H1 (cell line): ENCODE results near the gene ALPP. TPM values are rescaled to one million over a fixed set of nuclear protein-coding genes. Genes with fewer than 3 reads are reported as not detected.

Experiments used
- CTCF ChIA-PET: fragments of 300-600 bp; sonication (Branson Sonifier 250); formaldehyde crosslinking; loops from one replicate; lab custom pipeline; 2021; ENCODE audit not compliant: partially characterized antibody; lab: Charles Lee
- POLR2A ChIA-PET: fragments of 300-600 bp; sonication (Branson Sonifier 250); formaldehyde crosslinking; loops from one replicate; lab custom pipeline; 2021; ENCODE audit warnings: inconsistent platforms; ENCODE audit not compliant: partially characterized antibody; lab: Charles Lee
- DNase-seq, 2 experiments: peaks; one replicate each; pipeline versions ENCODE4 v3.0.0 to v3.0.0-alpha.2; 2010 to 2022; ENCODE audit warnings: low spot score in 2 of 2, low read depth in 1 of 2, mixed read lengths in 1 of 2
- FAIRE-seq: peaks from 2 replicates; lab custom pipeline; 2011; peaks lifted over from hg19 to GRCh38; lab: Jason Lieb, UNC
- H2AFZ ChIP-seq: 2 replicates; pipeline ENCODE4 v1.8.1; 2012; ENCODE audit warnings: low read length, inconsistent platforms
- H2AK5ac ChIP-seq: 2 replicates; pipeline ENCODE4 v1.6.1; 2013; ENCODE audit warnings: low read depth, low read length
- H2BK120ac ChIP-seq: replicated peaks from 2 replicates; pipeline ENCODE3; 2013; ENCODE audit warnings: low read depth, low read length, inconsistent platforms
- H2BK12ac ChIP-seq: 2 replicates; pipeline ENCODE4 v1.6.1; 2013; ENCODE audit warnings: low read depth, low read length
- H2BK15ac ChIP-seq: 2 replicates; pipeline ENCODE4 v1.6.1; 2013; ENCODE audit warnings: low read length
- H2BK20ac ChIP-seq: 2 replicates; pipeline ENCODE4 v1.6.1; 2013; ENCODE audit warnings: low read length
- H2BK5ac ChIP-seq: 2 replicates; pipeline ENCODE4 v1.6.1; 2013; ENCODE audit warnings: low read depth, low read length
- H3K14ac ChIP-seq: 2 replicates; pipeline ENCODE4 v1.6.1; 2013; ENCODE audit warnings: inconsistent platforms; ENCODE audit not compliant: insufficient read length
- H3K18ac ChIP-seq: 2 replicates; pipeline ENCODE4 v1.6.1; 2013; ENCODE audit warnings: low read length; ENCODE audit errors: extremely low read depth
- H3K23ac ChIP-seq: 2 replicates; pipeline ENCODE4 v1.6.1; 2013; ENCODE audit warnings: inconsistent platforms; ENCODE audit not compliant: insufficient read length
- H3K23me2 ChIP-seq: 2 replicates; pipeline ENCODE4 v1.6.1; 2013; ENCODE audit warnings: low read depth, low read length
- H3K27ac ChIP-seq: 2 replicates; pipeline ENCODE4 v1.6.1; 2011; ENCODE audit warnings: low read depth, low read length, inconsistent platforms
- H3K27me3 ChIP-seq, 4 experiments: replicated peaks in 1 of 4; 1 replicate in 1 of 4; 2 replicates in 3 of 4; pipeline versions ENCODE4 v1.6.1 to v1.8.1; 2011 to 2013; ENCODE audit warnings: low read length in 3 of 4, mild to moderate bottlenecking in 3 of 4, inconsistent platforms in 2 of 4, mixed read lengths in 2 of 4, moderate library complexity in 1 of 4; ENCODE audit not compliant: control insufficient read depth in 3 of 4, insufficient read depth in 3 of 4; ENCODE audit errors: extremely low read depth in 1 of 4
- H3K36me3 ChIP-seq, 4 experiments: 2 replicates each; pipeline versions ENCODE4 v1.6.1 to v1.8.1; 2011 to 2013; ENCODE audit warnings: mild to moderate bottlenecking in 4 of 4, low read length in 3 of 4, moderate library complexity in 2 of 4, control low read depth in 1 of 4, inconsistent platforms in 1 of 4; ENCODE audit not compliant: insufficient read depth in 4 of 4, control insufficient read depth in 2 of 4
- H3K4ac ChIP-seq: replicated peaks from 2 replicates; pipeline ENCODE3; 2013; ENCODE audit warnings: low read length, low read depth, mixed read lengths, inconsistent platforms; ENCODE audit not compliant: insufficient read length
- H3K4me1 ChIP-seq, 4 experiments: replicated peaks in 1 of 4; 1 replicate in 1 of 4; 2 replicates in 3 of 4; pipeline versions ENCODE4 v1.6.1 to v1.8.1; 2011 to 2013; ENCODE audit warnings: low read length in 3 of 4, inconsistent platforms in 2 of 4, mixed read lengths in 1 of 4; ENCODE audit not compliant: insufficient read depth in 4 of 4, control insufficient read depth in 3 of 4
- H3K4me2 ChIP-seq, 2 experiments: 2 replicates each; pipeline versions ENCODE4 v1.6.1 to v1.8.1; 2011 to 2013; ENCODE audit warnings: low read depth in 2 of 2, low read length in 2 of 2, control low read depth in 1 of 2, inconsistent platforms in 1 of 2, mild to moderate bottlenecking in 1 of 2; ENCODE audit not compliant: insufficient read depth in 1 of 2
- H3K4me3 ChIP-seq, 4 experiments: fragments of 200-600, 300-600 bp in 1 of 4; sonication (generic), shearing (Covaris generic), sonication (Bioruptor Twin) in 1 of 4; 2 replicates each; pipeline versions ENCODE4 v1.5.1 to v1.8.1; 2011 to 2016; ENCODE audit warnings: low read length in 4 of 4, low read depth in 3 of 4, control low read depth in 2 of 4, inconsistent platforms in 2 of 4, mild to moderate bottlenecking in 2 of 4, mixed read lengths in 1 of 4, moderate library complexity in 1 of 4; ENCODE audit not compliant: insufficient read depth in 2 of 4; ENCODE audit errors: extremely low read depth in 1 of 4
- H3K56ac ChIP-seq: replicated peaks from 2 replicates; pipeline ENCODE3; 2013; ENCODE audit warnings: low read depth, mild to moderate bottlenecking, mixed read lengths, low read length, inconsistent platforms; ENCODE audit not compliant: insufficient read length
- H3K79me1 ChIP-seq: 2 replicates; pipeline ENCODE4 v1.6.1; 2013; ENCODE audit warnings: low read depth, low read length, control low read depth
- H3K79me2 ChIP-seq, 2 experiments: 2 replicates each; pipeline versions ENCODE4 v1.6.1 to v1.8.1; 2012 to 2013; ENCODE audit warnings: low read length in 2 of 2, mild to moderate bottlenecking in 2 of 2, inconsistent platforms in 1 of 2; ENCODE audit not compliant: insufficient read depth in 2 of 2, control insufficient read depth in 1 of 2
- H3K9ac ChIP-seq, 4 experiments: replicated peaks in 1 of 4; 1 replicate in 1 of 4; 2 replicates in 3 of 4; pipeline versions ENCODE4 v1.6.1 to v1.8.1; 2011 to 2013; ENCODE audit warnings: low read depth in 3 of 4, low read length in 3 of 4, control low read depth in 2 of 4, mild to moderate bottlenecking in 2 of 4, moderate library complexity in 2 of 4, inconsistent platforms in 1 of 4; ENCODE audit errors: extremely low read depth in 1 of 4
- H3K9me3 ChIP-seq, 2 experiments: 2 replicates each; pipeline versions ENCODE4 v1.6.1 to v1.8.1; 2012 to 2013; ENCODE audit warnings: mild to moderate bottlenecking in 2 of 2, moderate library complexity in 2 of 2, control low read depth in 1 of 2, inconsistent platforms in 1 of 2, low read depth in 1 of 2, low read length in 1 of 2, mixed read lengths in 1 of 2; ENCODE audit not compliant: insufficient read depth in 2 of 2
- H4K20me1 ChIP-seq, 2 experiments: replicated peaks in 1 of 2; 2 replicates each; pipeline versions ENCODE3 to v1.8.1; 2011 to 2013; ENCODE audit warnings: inconsistent platforms in 2 of 2, low read length in 2 of 2, mild to moderate bottlenecking in 1 of 2; ENCODE audit not compliant: insufficient read depth in 2 of 2, control insufficient read depth in 1 of 2
- H4K5ac ChIP-seq: 2 replicates; pipeline ENCODE4 v1.6.1; 2013; ENCODE audit warnings: low read length, low read depth, mixed read lengths, inconsistent platforms; ENCODE audit not compliant: insufficient read length
- H4K8ac ChIP-seq: 2 replicates; pipeline ENCODE4 v1.8.0; 2013; ENCODE audit warnings: mild to moderate bottlenecking, moderate library complexity, low read length, inconsistent platforms; ENCODE audit not compliant: insufficient read depth; ENCODE audit errors: extremely low read depth
- H4K91ac ChIP-seq: replicated peaks from 2 replicates; pipeline ENCODE3; 2013; ENCODE audit warnings: low read length, mixed read lengths, inconsistent platforms; ENCODE audit not compliant: insufficient read length
- BACH1 ChIP-seq: IDR thresholded peaks from 2 replicates; pipeline ENCODE4 v1.6.1; 2012; ENCODE audit warnings: low read length, improper control_type of control experiment
- CBX5 ChIP-seq: fragments of 300-800, 300-1000 bp; sonication (generic); IDR thresholded peaks from 2 replicates; pipeline ENCODE4 v1.7.1; 2016; ENCODE audit warnings: antibody characterized with exemption, low read length, low read depth
- CHD2 ChIP-seq: IDR thresholded peaks from 2 replicates; pipeline ENCODE4 v1.6.1; 2012; ENCODE audit warnings: low read length, improper control_type of control experiment
- EZH2 ChIP-seq: fragments of 200-600 bp; sonication (generic); IDR thresholded peaks from 2 replicates; pipeline ENCODE4 v1.7.1; 2012; ENCODE audit warnings: low read depth, mild to moderate bottlenecking, moderate library complexity, low read length, inconsistent platforms; ENCODE audit not compliant: severe bottlenecking
- FOSL1 ChIP-seq: IDR thresholded peaks from 2 replicates; pipeline ENCODE4 v1.6.1; 2011; ENCODE audit warnings: mild to moderate bottlenecking, low read depth, low read length, moderate library complexity; ENCODE audit not compliant: insufficient read depth
- POU5F1 ChIP-seq: IDR thresholded peaks from 2 replicates; pipeline ENCODE4 v1.6.1; 2011; ENCODE audit warnings: low read depth, mild to moderate bottlenecking, low read length, moderate library complexity
- SIX5 ChIP-seq: IDR thresholded peaks from 2 replicates; pipeline ENCODE4 v1.6.1; 2011; ENCODE audit warnings: mild to moderate bottlenecking, low read depth, low read length
- TBP ChIP-seq: IDR thresholded peaks from 2 replicates; pipeline ENCODE4 v1.6.1; 2011; ENCODE audit warnings: low read depth, low read length, improper control_type of control experiment
- WGBS, 2 experiments: shearing (Covaris generic) in 1 of 2; methylation state at CpG; one replicate each; pipeline versions ENCODE4 v1.1.6 to v1.1.7; 2013 to 2015; ENCODE audit warnings: low lambda C conversion rate in 2 of 2, mixed read lengths in 2 of 2, inconsistent platforms in 1 of 2, low coverage in 1 of 2, missing lambda C conversion rate in 1 of 2; ENCODE audit not compliant: insufficient replicate concordance in 2 of 2, insufficient coverage in 1 of 2, insufficient read length in 1 of 2; ENCODE audit errors: extremely low coverage in 1 of 2, missing lambda C conversion rate in 1 of 2; 5-methylcytosine and 5-hydroxymethylcytosine counted together
- polyA plus RNA-seq, 7 experiments: library from polyadenylated mRNA; depleted of rRNA in 3 of 7; stranded (reverse) in 5 of 7; unstranded in 2 of 7; fragments of >200 nt in 5 of 7; fragments of 200-250 nt in 2 of 7; gene quantifications; 1 replicate in 5 of 7; 2 replicates in 1 of 7; 4 replicates in 1 of 7; pipeline versions ENCODE4 v1.2.1 to v1.2.3, GENCODE V29; 2011 to 2013; ENCODE audit warnings: missing spikeins in 2 of 7, mixed read lengths in 2 of 7
- total RNA-seq: library from RNA; stranded (reverse); fragmentation: NEBNext Ultra II Directional; extraction: Animal tissue kit (Norgen Biotek cat#: 25700); gene quantifications from 2 replicates; pipeline ENCODE4 v1.2.1, GENCODE V29; 2021

ALPP gene
- total and polyA plus RNA-seq, 2 of the 8 experiments (the other 6 are each of a cell fraction or from before 2014, with no cell fraction given), result 0.15 TPM

GRCh38 chr2:232335859-232336215 is 42.7 kb upstream of the ALPP start:
- ChIA-PET POLR2A (interaction anchor here (1.3 kb wide), 1 partner anchor 90 kb away, joined by 3 read pairs; no protein-coding TSS in a partner anchor), CTCF (interaction anchor here (0.6 to 5.5 kb wide), 42 partner anchors 8 to 483 kb away, joined by 3 to 92 read pairs (median 4); partner anchors contain the start of gene PRSS56)
- H3K23ac ChIP-seq, result no peak overlapping the region
- no peak overlapping the region for H3K4me3 ChIP-seq
- H3K4me1 ChIP-seq, result no peaks in the 10 kb centered on the region; a peak in 1 of 7 replicates
- no peak overlapping the region for H3K18ac ChIP-seq
- no peaks in the 10 kb centered on the region for H3K9me3 ChIP-seq
- no peak overlapping the region for H2BK5ac ChIP-seq
- H4K91ac ChIP-seq, result no peak overlapping the region
- H3K79me2 ChIP-seq, result no peaks in the 10 kb centered on the region
- H3K23me2 ChIP-seq, result no peaks in the 10 kb centered on the region
- H4K20me1 ChIP-seq, result no peaks in the 10 kb centered on the region
- no peak overlapping the region for H3K14ac ChIP-seq
- H2BK12ac ChIP-seq, result no peak overlapping the region
- WGBS, 2 experiments, result 88% methylated on average over 4 of the region's 4 CpGs; no CpG with 5 or more reads in 1 of the 2 experiments
- no peak overlapping the region for H2AK5ac ChIP-seq
- no peak overlapping the region for H3K56ac ChIP-seq
- H2BK20ac ChIP-seq, result no peak overlapping the region
- H2BK15ac ChIP-seq, result no peak overlapping the region; the same call in 1 of the 2 replicates
- H3K79me1 ChIP-seq, result no peaks in the 10 kb centered on the region
- no peak overlapping the region for H4K5ac ChIP-seq
- no peak overlapping the region for H3K4me2 ChIP-seq
- H3K27ac ChIP-seq, result no peak overlapping the region
- no peaks in the 10 kb centered on the region for H3K36me3 ChIP-seq
- TF ChIP-seq CBX5 (no peak), POU5F1 (no peak), FOSL1 (no peak), BACH1 (no peak), EZH2 (no peak), SIX5 (no peak), CHD2 (no peak), TBP (no peak)
- no peak for DNase-seq
- no peaks in the 10 kb centered on the region for H3K27me3 ChIP-seq
- no peak overlapping the region for H3K9ac ChIP-seq
- no peak overlapping the region for H2AFZ ChIP-seq
- no peak overlapping the region for H2BK120ac ChIP-seq
- H4K8ac ChIP-seq, result no peak overlapping the region
- no peak for FAIRE-seq
- no peak overlapping the region for H3K4ac ChIP-seq
